ENCODE measurements around the gene TOX2.

Gene TOX2

GRCh38 chr20:43981540-43981939 lies 66.9 kb downstream of the TOX2 start:
- DNase-seq (ENCODE audit: low spot score) = no peak

GRCh38 chr20:43982016-43982415 lies 67.4 kb downstream of the TOX2 start:
- H3K27ac ChIP-seq (ENCODE audit: poor library complexity, severe bottlenecking) = no peak overlapping the region
- no peak for TF ChIP-seq CTCF (IDR thresholded peaks at IDR 0.05; ENCODE audit: poor library complexity, severe bottlenecking)
- H3K27me3 ChIP-seq (ENCODE audit: insufficient read depth, poor library complexity, severe bottlenecking) = no peaks in the 10 kb centered on the region
- H3K9me3 ChIP-seq (ENCODE audit: severe bottlenecking) = no peaks in the 10 kb centered on the region
- peaks cover 2% of the 10 kb centered on the region for H3K4me1 ChIP-seq (ENCODE audit: insufficient read depth, poor library complexity, severe bottlenecking)
- no peaks in the 10 kb centered on the region for H3K36me3 ChIP-seq (ENCODE audit: low read depth)
- ATAC-seq (ENCODE audit: low read depth) = no peak
- H3K4me3 ChIP-seq (ENCODE audit: severe bottlenecking) = no peak overlapping the region
- no peak for DNase-seq (ENCODE audit: low spot score)

More at GRCh38 chr20:43981540-43981939, 66.9 kb downstream of the TOX2 start:
- H3K4me3 ChIP-seq (ENCODE audit: severe bottlenecking) = no peak overlapping the region
- no peak for ATAC-seq (ENCODE audit: low read depth)
- H3K27me3 ChIP-seq (ENCODE audit: insufficient read depth, poor library complexity, severe bottlenecking) = no peaks in the 10 kb centered on the region
- H3K27ac ChIP-seq (ENCODE audit: poor library complexity, severe bottlenecking) = no peak overlapping the region
- peaks cover 7% of the 10 kb centered on the region for H3K4me1 ChIP-seq (ENCODE audit: insufficient read depth, poor library complexity, severe bottlenecking)
- no peaks in the 10 kb centered on the region for H3K9me3 ChIP-seq (ENCODE audit: severe bottlenecking)
- H3K36me3 ChIP-seq (ENCODE audit: low read depth) = 0 out of 2 replicates have a peak, but pooled peaks cover 4% of the 10 kb centered on the region
- no peak for TF ChIP-seq CTCF (IDR thresholded peaks at IDR 0.05; ENCODE audit: poor library complexity, severe bottlenecking)

GRCh38 chr20:43982886-43983285 lies 68.2 kb downstream of the TOX2 start:
- DNase-seq (ENCODE audit: low spot score) = peak; percentile 58
- no peak for ATAC-seq (ENCODE audit: low read depth)
- H3K36me3 ChIP-seq (ENCODE audit: low read depth) = no peaks in the 10 kb centered on the region
- no peak for TF ChIP-seq CTCF (IDR thresholded peaks at IDR 0.05; ENCODE audit: poor library complexity, severe bottlenecking)
- no peak overlapping the region for H3K4me3 ChIP-seq (ENCODE audit: severe bottlenecking)
- H3K27ac ChIP-seq (ENCODE audit: poor library complexity, severe bottlenecking) = no peak overlapping the region
- no peaks in the 10 kb centered on the region for H3K27me3 ChIP-seq (ENCODE audit: insufficient read depth, poor library complexity, severe bottlenecking)
- H3K9me3 ChIP-seq (ENCODE audit: severe bottlenecking) = no peaks in the 10 kb centered on the region
- H3K4me1 ChIP-seq (ENCODE audit: insufficient read depth, poor library complexity, severe bottlenecking) = no peaks in the 10 kb centered on the region

- DNase-seq (ENCODE audit: low spot score) (peak; percentile 60), ATAC-seq (ENCODE audit: low read depth) (no peak)
- H3K27me3 ChIP-seq (ENCODE audit: insufficient read depth, poor library complexity, severe bottlenecking) = no peaks in the 10 kb centered on the region
- H3K4me3 ChIP-seq (ENCODE audit: severe bottlenecking) = no peak overlapping the region
- no peaks in the 10 kb centered on the region for H3K36me3 ChIP-seq (ENCODE audit: low read depth)
- H3K27ac ChIP-seq (ENCODE audit: poor library complexity, severe bottlenecking) = no peak overlapping the region
- H3K9me3 ChIP-seq (ENCODE audit: severe bottlenecking) = no peaks in the 10 kb centered on the region
- H3K4me1 ChIP-seq (ENCODE audit: insufficient read depth, poor library complexity, severe bottlenecking) = no peaks in the 10 kb centered on the region
- TF ChIP-seq CTCF (IDR thresholded peaks at IDR 0.05; ENCODE audit: poor library complexity, severe bottlenecking) = peak; percentile 66
Measured at GRCh38 chr20:43983359-43983758, 68.7 kb downstream of the TOX2 start.

GRCh38 chr20:43983904-43984361 lies 69.3 kb downstream of the TOX2 start:
- H3K36me3 ChIP-seq (ENCODE audit: low read depth) = no peaks in the 10 kb centered on the region
- no peak for DNase-seq (ENCODE audit: low spot score)

More at GRCh38 chr20:43983904-43984361, 69.3 kb downstream of the TOX2 start:
- Histone ChIP-seq H3K9me3 (ENCODE audit: severe bottlenecking) (no peaks in the 10 kb centered on the region), H3K27ac (ENCODE audit: poor library complexity, severe bottlenecking) (no peak overlapping the region), H3K27me3 (ENCODE audit: insufficient read depth, poor library complexity, severe bottlenecking) (no peaks in the 10 kb centered on the region), H3K4me1 (ENCODE audit: insufficient read depth, poor library complexity, severe bottlenecking) (no peaks in the 10 kb centered on the region), H3K4me3 (ENCODE audit: severe bottlenecking) (no peak overlapping the region)
- TF ChIP-seq CTCF (IDR thresholded peaks at IDR 0.05; ENCODE audit: poor library complexity, severe bottlenecking) = no peak
- no peak for ATAC-seq (ENCODE audit: low read depth)
